Measurements from ENCODE around the gene MCM3AP.

The MCM3AP gene

GRCh38 chr21:46217511-46218196 lies 67.8 kb downstream of the MCM3AP start:
- DNase-seq (ENCODE audit: low spot score) = no peak

- no peak for DNase-seq (ENCODE audit: low spot score)
Measured at GRCh38 chr21:46216132-46216747, 69.2 kb downstream of the MCM3AP start.

- no peak for DNase-seq (ENCODE audit: low spot score)
Measured at GRCh38 chr21:46215436-46216131, 69.8 kb downstream of the MCM3AP start.

- DNase-seq (ENCODE audit: low spot score) = no peak
Measured at GRCh38 chr21:46214478-46215340, 70.7 kb downstream of the MCM3AP start.

GRCh38 chr21:46213620-46214286 lies 71.7 kb downstream of the MCM3AP start:
- no peak for DNase-seq (ENCODE audit: low spot score)

GRCh38 chr21:46212721-46213484 lies 72.5 kb downstream of the MCM3AP start:
- DNase-seq (ENCODE audit: low spot score) = no peak

- DNase-seq (ENCODE audit: low spot score) = no peak
Measured at GRCh38 chr21:46211786-46212720, 73.4 kb downstream of the MCM3AP start.

GRCh38 chr21:46211376-46211775 lies 74.0 kb downstream of the MCM3AP start:
- no peak for DNase-seq (ENCODE audit: low spot score)

GRCh38 chr21:46210378-46211136 lies 74.9 kb downstream of the MCM3AP start:
- no peak for DNase-seq (ENCODE audit: low spot score)

- no peak for DNase-seq (ENCODE audit: low spot score)
Measured at GRCh38 chr21:46208761-46209721, 76.4 kb downstream of the MCM3AP start.

- no peak for DNase-seq (ENCODE audit: low spot score)
Measured at GRCh38 chr21:46207920-46208591, 77.4 kb downstream of the MCM3AP start.

GRCh38 chr21:46207006-46207919 lies 78.1 kb downstream of the MCM3AP start:
- no peak for DNase-seq (ENCODE audit: low spot score)

GRCh38 chr21:46206163-46207005 lies 79.0 kb downstream of the MCM3AP start:
- no peak for DNase-seq (ENCODE audit: low spot score)

GRCh38 chr21:46205766-46206162 lies 79.6 kb downstream of the MCM3AP start:
- DNase-seq (ENCODE audit: low spot score) = no peak

- DNase-seq (ENCODE audit: low spot score) = no peak
Measured at GRCh38 chr21:46205166-46205565, 80.2 kb downstream of the MCM3AP start.
